ENCODE data around the gene CLCN6.

CLCN6 gene, protein sequence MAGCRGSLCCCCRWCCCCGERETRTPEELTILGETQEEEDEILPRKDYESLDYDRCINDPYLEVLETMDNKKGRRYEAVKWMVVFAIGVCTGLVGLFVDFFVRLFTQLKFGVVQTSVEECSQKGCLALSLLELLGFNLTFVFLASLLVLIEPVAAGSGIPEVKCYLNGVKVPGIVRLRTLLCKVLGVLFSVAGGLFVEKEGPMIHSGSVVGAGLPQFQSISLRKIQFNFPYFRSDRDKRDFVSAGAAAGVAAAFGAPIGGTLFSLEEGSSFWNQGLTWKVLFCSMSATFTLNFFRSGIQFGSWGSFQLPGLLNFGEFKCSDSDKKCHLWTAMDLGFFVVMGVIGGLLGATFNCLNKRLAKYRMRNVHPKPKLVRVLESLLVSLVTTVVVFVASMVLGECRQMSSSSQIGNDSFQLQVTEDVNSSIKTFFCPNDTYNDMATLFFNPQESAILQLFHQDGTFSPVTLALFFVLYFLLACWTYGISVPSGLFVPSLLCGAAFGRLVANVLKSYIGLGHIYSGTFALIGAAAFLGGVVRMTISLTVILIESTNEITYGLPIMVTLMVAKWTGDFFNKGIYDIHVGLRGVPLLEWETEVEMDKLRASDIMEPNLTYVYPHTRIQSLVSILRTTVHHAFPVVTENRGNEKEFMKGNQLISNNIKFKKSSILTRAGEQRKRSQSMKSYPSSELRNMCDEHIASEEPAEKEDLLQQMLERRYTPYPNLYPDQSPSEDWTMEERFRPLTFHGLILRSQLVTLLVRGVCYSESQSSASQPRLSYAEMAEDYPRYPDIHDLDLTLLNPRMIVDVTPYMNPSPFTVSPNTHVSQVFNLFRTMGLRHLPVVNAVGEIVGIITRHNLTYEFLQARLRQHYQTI

DNA sequence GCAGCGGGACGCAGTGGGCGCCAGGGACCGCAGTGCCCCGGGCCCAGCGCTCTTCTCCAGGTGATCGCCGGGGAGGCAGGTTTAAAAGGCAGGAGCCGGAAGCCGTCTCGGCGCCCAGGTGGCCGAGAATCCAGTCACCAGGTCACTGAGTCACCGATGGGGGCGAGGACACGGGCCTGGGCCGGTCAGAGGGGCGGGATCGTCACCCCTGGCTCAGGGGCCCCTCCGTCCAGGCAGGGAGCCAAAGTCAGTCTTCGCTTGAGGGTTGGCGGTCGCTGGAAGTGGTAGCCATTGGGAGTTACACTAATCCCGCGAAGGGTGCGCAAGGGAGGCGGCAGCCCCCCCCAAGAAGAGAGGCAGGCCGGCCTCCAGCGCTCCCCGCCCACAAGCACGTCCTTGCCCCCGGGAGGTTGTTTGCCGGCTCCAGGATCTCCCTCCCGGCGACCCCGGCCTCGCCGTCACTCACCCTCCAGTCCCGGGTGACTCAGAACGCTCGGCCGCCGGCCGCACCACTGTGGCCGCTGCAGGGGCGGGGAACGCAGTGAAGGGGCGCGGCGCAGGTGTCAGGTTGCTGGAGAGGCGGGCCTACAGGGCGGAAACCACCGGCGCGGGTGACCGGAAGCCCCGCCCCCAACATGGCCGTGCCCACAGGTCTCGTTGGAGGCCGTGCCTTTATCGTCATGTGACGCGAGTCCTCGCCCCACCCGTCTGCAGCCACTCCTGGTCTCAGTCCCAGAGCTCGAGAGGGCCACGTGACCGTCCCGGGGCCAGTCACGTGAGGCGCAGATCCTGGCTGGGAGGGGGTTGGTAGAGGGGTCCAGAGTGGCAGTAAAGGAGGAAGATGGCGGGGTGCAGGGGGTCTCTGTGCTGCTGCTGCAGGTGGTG is at the start of gene CLCN6, which contains the start of gene MTHFR:
CLCN6 (plus strand) TSS at position 770 of the 885 bp plus-strand sequence; CDS start at position 842, 72 bp downstream.
MTHFR (minus strand) TSS at position 543 of the 885 bp plus-strand sequence. CDS start 2,848 bp downstream, outside the sequence.
- Mint-ChIP-seq H3K4me3 (peak within 1 kb of the TSS; percentile 94), H3K27ac (peak within 1 kb of the TSS; percentile 96), H3K27me3 (no peaks in the 10 kb centered on the region), H3K9me3 (no peaks in the 10 kb centered on the region), H3K36me3 (ENCODE audit: low read depth) (peaks cover 2% of the 10 kb centered on the region), H3K4me1 (peaks cover 61% of the 10 kb centered on the region)
- DNase-seq (peak; percentile 99), ATAC-seq (peak; percentile 91)

GRCh38 chr1:11757047-11757446 is 48.9 kb upstream of the CLCN6 start:
- Mint-ChIP-seq H3K4me1 (no peaks in the 10 kb centered on the region), H3K4me3 (no peak overlapping the region), H3K9me3 (no peaks in the 10 kb centered on the region), H3K27me3 (peaks cover 11% of the 10 kb centered on the region), H3K36me3 (ENCODE audit: low read depth) (no peaks in the 10 kb centered on the region), H3K27ac (no peak overlapping the region)
- DNase-seq (no peak), ATAC-seq (no peak)

DNA sequence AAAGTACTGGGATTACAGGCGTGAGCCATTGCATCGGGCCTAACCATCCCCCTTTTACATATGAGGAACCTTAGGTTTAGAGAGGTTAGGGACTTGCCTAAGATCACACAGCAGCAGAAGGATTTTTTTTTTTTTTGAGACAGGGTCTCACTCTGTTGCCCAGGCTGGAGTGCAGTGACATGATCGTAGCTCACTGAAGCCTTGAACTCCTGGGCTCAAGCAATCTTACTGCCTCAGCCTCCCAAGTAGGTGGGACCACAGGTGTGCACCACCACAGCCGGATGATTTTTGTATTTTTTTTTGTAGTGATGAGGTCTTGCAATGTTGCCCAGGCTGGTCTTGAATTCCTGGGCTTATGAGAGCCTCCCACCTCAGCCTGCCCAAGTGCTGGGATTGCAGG is 46.2 kb upstream of the CLCN6 start:
- H3K9me3 Mint-ChIP-seq, result no peaks in the 10 kb centered on the region
- no peaks in the 10 kb centered on the region for H3K4me1 Mint-ChIP-seq
- no peak overlapping the region for H3K4me3 Mint-ChIP-seq
- DNase-seq (no peak), ATAC-seq (no peak)
- H3K27ac Mint-ChIP-seq, result no peak overlapping the region
- peaks cover 26% of the 10 kb centered on the region for H3K27me3 Mint-ChIP-seq
- H3K36me3 Mint-ChIP-seq (ENCODE audit: low read depth), result no peaks in the 10 kb centered on the region

GRCh38 chr1:11761285-11761684 is 44.7 kb upstream of the CLCN6 start:
- Mint-ChIP-seq H3K4me1 (no peaks in the 10 kb centered on the region), H3K36me3 (ENCODE audit: low read depth) (no peaks in the 10 kb centered on the region), H3K27ac (no peak overlapping the region), H3K27me3 (peaks cover 26% of the 10 kb centered on the region), H3K4me3 (no peak overlapping the region), H3K9me3 (no peaks in the 10 kb centered on the region)
- DNase-seq, result no peak
- no peak for ATAC-seq

DNA sequence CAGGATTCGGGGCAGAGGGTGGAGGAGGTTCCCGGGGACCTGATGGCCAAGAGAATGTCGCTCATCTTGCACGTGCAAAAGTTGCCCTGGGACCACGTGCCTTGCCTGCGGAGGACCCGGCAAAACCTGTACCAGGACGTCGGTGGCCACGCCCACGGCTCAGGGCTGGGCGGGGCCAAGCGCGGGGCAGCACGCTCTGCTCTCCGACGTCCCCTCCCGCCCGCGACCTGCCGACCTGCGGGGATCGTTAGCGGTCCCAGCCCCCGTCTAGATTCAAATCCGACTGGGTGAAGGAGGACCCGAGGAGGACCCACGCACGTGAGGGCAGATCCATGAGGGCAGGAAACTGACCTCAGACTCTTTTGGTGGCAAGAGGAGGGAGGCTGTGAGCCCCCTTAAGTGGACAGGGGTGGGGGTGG is 44.0 kb upstream of the CLCN6 start, which contains the start of gene C1orf167:
C1orf167 (plus strand) TSS at position 206 of the 419 bp plus-strand sequence. CDS start 2,208 bp downstream, outside the sequence.
- H3K27ac Mint-ChIP-seq, result no peak within 1 kb of the TSS
- H3K4me3 Mint-ChIP-seq, result no peak within 1 kb of the TSS
- ATAC-seq, result peak; percentile 59

DNA sequence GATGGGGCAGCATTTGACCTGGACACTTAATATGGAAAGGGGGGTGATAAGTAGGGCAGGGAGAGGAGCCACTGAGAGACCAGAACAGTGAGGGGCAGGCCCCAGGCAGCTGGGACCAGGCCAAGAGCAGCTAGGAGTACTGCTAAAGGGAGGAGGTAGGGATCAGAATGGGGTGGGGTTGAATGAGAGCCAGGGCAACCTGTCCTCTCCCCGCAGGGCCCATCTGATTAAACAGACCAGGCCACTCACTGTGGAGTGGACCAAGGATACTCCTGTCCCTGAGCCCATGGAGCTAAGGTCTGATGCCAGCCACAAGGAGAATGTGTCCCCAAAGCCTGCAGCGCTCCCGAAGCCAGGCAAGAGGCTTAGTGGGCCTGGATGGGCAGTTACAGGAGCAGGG is 41.9 kb upstream of the CLCN6 start:
- no peaks in the 10 kb centered on the region for H3K36me3 Mint-ChIP-seq (ENCODE audit: low read depth)
- H3K4me1 Mint-ChIP-seq, result no peaks in the 10 kb centered on the region
- ATAC-seq (no peak), DNase-seq (no peak)
- no peaks in the 10 kb centered on the region for H3K9me3 Mint-ChIP-seq
- peaks cover 26% of the 10 kb centered on the region for H3K27me3 Mint-ChIP-seq
- no peak overlapping the region for H3K27ac Mint-ChIP-seq
- no peak overlapping the region for H3K4me3 Mint-ChIP-seq

More for the DNA sequence above, 44.0 kb upstream of the CLCN6 start, which contains the start of gene C1orf167:
- peak; percentile 36 for DNase-seq
- H3K36me3 Mint-ChIP-seq (ENCODE audit: low read depth), result no peaks in the 10 kb centered on the region
- no peaks in the 10 kb centered on the region for H3K4me1 Mint-ChIP-seq
- peaks cover 26% of the 10 kb centered on the region for H3K27me3 Mint-ChIP-seq
- no peaks in the 10 kb centered on the region for H3K9me3 Mint-ChIP-seq

DNA sequence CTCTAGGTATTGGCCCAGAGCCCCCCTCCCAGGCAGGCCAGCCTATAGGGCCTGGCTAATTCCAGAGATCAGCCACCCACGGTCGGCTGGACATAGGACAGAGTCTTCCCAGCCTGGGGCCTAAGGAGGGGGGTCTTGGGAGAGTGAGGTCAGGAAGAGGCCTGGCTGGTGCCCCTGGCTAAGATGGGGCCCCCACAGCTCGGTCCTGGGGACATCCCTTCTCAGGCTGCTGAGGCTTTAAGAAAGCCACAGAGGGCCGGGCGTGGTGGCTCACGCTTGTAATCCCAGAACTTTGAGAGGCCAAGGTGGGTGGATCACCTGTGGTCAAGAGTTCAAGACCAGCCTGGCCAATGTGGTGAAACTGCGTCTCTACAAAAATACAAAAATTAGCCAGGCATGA is 41.5 kb upstream of the CLCN6 start:
- DNase-seq (no peak), ATAC-seq (no peak)
- Mint-ChIP-seq H3K4me1 (no peaks in the 10 kb centered on the region), H3K36me3 (ENCODE audit: low read depth) (no peaks in the 10 kb centered on the region), H3K9me3 (no peaks in the 10 kb centered on the region), H3K27ac (no peak overlapping the region), H3K27me3 (peaks cover 26% of the 10 kb centered on the region), H3K4me3 (no peak overlapping the region)

GRCh38 chr1:11765661-11766428 is 40.1 kb upstream of the CLCN6 start:
- H3K27ac Mint-ChIP-seq, result no peak overlapping the region
- DNase-seq (no peak), ATAC-seq (no peak)
- no peaks in the 10 kb centered on the region for H3K36me3 Mint-ChIP-seq (ENCODE audit: low read depth)
- peaks cover 21% of the 10 kb centered on the region for H3K27me3 Mint-ChIP-seq
- no peaks in the 10 kb centered on the region for H3K4me1 Mint-ChIP-seq
- no peaks in the 10 kb centered on the region for H3K9me3 Mint-ChIP-seq
- no peak overlapping the region for H3K4me3 Mint-ChIP-seq

- Mint-ChIP-seq H3K36me3 (ENCODE audit: low read depth) (no peaks in the 10 kb centered on the region), H3K4me1 (no peaks in the 10 kb centered on the region), H3K9me3 (no peaks in the 10 kb centered on the region), H3K27ac (no peak overlapping the region), H3K4me3 (no peak overlapping the region), H3K27me3 (peaks cover 17% of the 10 kb centered on the region)
- no peak for ATAC-seq
- DNase-seq, result no peak
Measured at GRCh38 chr1:11766429-11766776, 39.6 kb upstream of the CLCN6 start.

DNA sequence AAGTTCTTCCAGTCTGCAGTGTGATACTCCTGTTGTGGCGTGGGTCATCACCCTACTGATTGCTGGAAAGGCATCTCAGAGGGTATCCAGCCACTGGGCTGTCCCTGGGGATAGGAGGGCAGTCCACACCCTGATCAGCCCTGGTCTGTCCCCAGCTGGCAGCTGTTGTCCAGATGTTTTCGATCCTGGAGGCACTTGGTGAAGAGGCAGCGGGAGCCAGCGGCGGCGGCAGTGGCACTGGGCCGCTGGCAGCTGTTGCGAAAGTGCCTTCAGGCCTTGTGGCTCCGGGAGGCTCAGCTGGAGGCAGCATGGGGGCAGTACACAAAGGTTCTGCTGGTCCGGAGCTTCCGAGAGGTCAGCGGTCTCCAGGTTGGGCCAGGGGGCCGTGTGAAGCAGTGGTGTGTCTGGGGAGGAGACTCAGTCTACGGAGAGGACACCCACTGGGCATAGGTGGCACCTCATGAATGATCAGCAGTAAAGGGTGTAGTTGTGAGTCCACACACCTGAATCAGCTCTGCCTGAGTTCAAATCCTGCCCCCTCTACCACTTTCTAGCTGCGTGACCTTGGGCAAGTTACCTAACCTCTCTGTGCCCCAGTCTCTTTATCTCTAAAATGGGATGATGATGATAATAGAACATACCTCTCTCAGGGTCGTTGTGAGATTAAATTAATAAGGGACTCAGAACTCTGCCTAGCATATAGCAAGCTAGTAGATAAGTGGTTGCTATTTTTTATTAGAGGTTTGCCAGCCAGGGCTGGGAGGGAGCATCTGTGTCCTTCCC is 37.9 kb upstream of the CLCN6 start:
- no peak for DNase-seq
- no peaks in the 10 kb centered on the region for H3K9me3 Mint-ChIP-seq

DNA sequence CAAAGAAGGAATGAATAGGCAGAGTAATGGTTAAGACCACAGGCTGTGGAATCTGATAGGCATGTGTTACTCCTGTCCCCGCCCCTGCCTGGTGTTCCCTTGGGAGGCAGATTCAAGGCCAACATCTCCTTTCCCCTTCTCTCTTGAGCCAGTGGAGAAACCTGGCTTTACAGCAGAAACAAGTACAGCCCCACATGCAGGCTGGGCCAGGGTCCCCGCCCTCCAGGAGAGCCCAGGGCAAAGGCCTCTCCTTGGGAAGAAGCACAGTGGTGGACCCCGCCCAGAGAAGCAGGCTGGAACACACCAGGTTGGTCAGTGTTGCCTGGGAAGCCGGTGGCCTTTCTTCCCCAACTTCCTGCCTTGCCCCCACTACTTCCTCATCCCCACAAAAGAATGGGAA is 37.2 kb upstream of the CLCN6 start:
- Mint-ChIP-seq H3K9me3 (no peaks in the 10 kb centered on the region), H3K36me3 (ENCODE audit: low read depth) (no peaks in the 10 kb centered on the region), H3K4me3 (no peak overlapping the region), H3K4me1 (no peaks in the 10 kb centered on the region), H3K27ac (no peak overlapping the region), H3K27me3 (peaks cover under 1% of the 10 kb centered on the region)
- no peak for DNase-seq
- no peak for ATAC-seq

More for the DNA sequence above, 37.9 kb upstream of the CLCN6 start:
- no peak overlapping the region for H3K27ac Mint-ChIP-seq
- no peak overlapping the region for H3K4me3 Mint-ChIP-seq
- peaks cover 6% of the 10 kb centered on the region for H3K27me3 Mint-ChIP-seq
- H3K36me3 Mint-ChIP-seq (ENCODE audit: low read depth), result no peaks in the 10 kb centered on the region
- H3K4me1 Mint-ChIP-seq, result no peaks in the 10 kb centered on the region
- ATAC-seq, result peak; percentile 20

- H3K4me1 Mint-ChIP-seq, result no peaks in the 10 kb centered on the region
- ATAC-seq (no peak), DNase-seq (no peak)
- H3K27ac Mint-ChIP-seq, result no peak overlapping the region
- no peaks in the 10 kb centered on the region for H3K9me3 Mint-ChIP-seq
- H3K4me3 Mint-ChIP-seq, result no peak overlapping the region
- H3K27me3 Mint-ChIP-seq, result no peaks in the 10 kb centered on the region
- H3K36me3 Mint-ChIP-seq (ENCODE audit: low read depth), result no peaks in the 10 kb centered on the region
Measured at GRCh38 chr1:11769274-11769673, 36.7 kb upstream of the CLCN6 start.

- Mint-ChIP-seq H3K9me3 (no peaks in the 10 kb centered on the region), H3K27me3 (no peaks in the 10 kb centered on the region), H3K27ac (no peak overlapping the region), H3K4me3 (no peak overlapping the region), H3K36me3 (ENCODE audit: low read depth) (no peaks in the 10 kb centered on the region), H3K4me1 (no peaks in the 10 kb centered on the region)
- DNase-seq, result no peak
- no peak for ATAC-seq
Measured at GRCh38 chr1:11770011-11770410, 36.0 kb upstream of the CLCN6 start.
